OCI-LY3 (cell line): Measurements from ENCODE around the gene DNASE1L2.

Experiments used
- H2AFZ ChIP-seq: fragments of 200-600, 300-600 bp; shearing (Covaris generic); 2 replicates; pipeline ENCODE4 v1.6.0; 2014; ENCODE audit warnings: antibody characterized with exemption, low read depth, low read length
- H3K27ac ChIP-seq: fragments of 200-600, 300-600 bp; sonication (generic); 2 replicates; pipeline ENCODE4 v1.5.1; 2014; ENCODE audit warnings: mild to moderate bottlenecking, low read length, moderate library complexity, mixed read lengths
- H3K27me3 ChIP-seq: fragments of 200-600, 300-600 bp; sonication (generic); 2 replicates; pipeline ENCODE4 v1.6.1; 2014; ENCODE audit warnings: low read depth, low read length, mixed read lengths
- H3K36me3 ChIP-seq: fragments of 200-600, 300-600 bp; sonication (generic); replicated peaks from 2 replicates; pipeline ENCODE3; 2014; ENCODE audit warnings: low read depth, low read length, mixed read lengths
- H3K4me1 ChIP-seq: fragments of 300-600, 200-600 bp; sonication (generic); 2 replicates; pipeline ENCODE4 v1.6.1; 2014; ENCODE audit warnings: low read length, mixed read lengths
- H3K4me2 ChIP-seq: fragments of 200-600, 300-600 bp; sonication (generic); 2 replicates; pipeline ENCODE4 v1.6.1; 2014; ENCODE audit warnings: low read length, mixed read lengths
- H3K4me3 ChIP-seq: fragments of 300-600, 200-600 bp; sonication (generic); 2 replicates; pipeline ENCODE4 v1.5.1; 2014; ENCODE audit warnings: antibody characterized with exemption, mild to moderate bottlenecking, low read length, moderate library complexity
- H3K79me2 ChIP-seq: fragments of 300-600, 200-600 bp; shearing (Covaris generic); 2 replicates; pipeline ENCODE4 v1.6.1; 2014; ENCODE audit warnings: mild to moderate bottlenecking, low read length, mixed read lengths
- H3K9ac ChIP-seq: fragments of 300-600, 200-600 bp; shearing (Covaris generic); 2 replicates; pipeline ENCODE4 v1.6.0; 2014; ENCODE audit warnings: mild to moderate bottlenecking, low read length, moderate library complexity
- H3K9me3 ChIP-seq: fragments of 200-600, 300-600 bp; shearing (Covaris generic); 2 replicates; pipeline ENCODE4 v1.6.1; 2014; ENCODE audit warnings: low read length, mixed read lengths; ENCODE audit not compliant: insufficient read depth
- H4K20me1 ChIP-seq: fragments of 200-600, 300-600 bp; sonication (generic); 2 replicates; pipeline ENCODE4 v1.6.1; 2016; ENCODE audit warnings: low read length, mixed read lengths; ENCODE audit not compliant: insufficient read depth
- EZH2phosphoT487 ChIP-seq: fragments of 200-600 bp; shearing (Covaris generic); IDR thresholded peaks from 2 replicates; pipeline ENCODE4 v1.6.1; 2018; ENCODE audit warnings: antibody characterized with exemption, mixed run types, low read depth
- TF ChIP-seq, protein P1 (sequence below): fragments of 200-600, 300-600 bp; sonication (generic); IDR thresholded peaks from 2 replicates; pipeline ENCODE4 v1.5.1; 2014; ENCODE audit warnings: antibody characterized with exemption, low read length, low read depth

The DNASE1L2 gene, protein sequence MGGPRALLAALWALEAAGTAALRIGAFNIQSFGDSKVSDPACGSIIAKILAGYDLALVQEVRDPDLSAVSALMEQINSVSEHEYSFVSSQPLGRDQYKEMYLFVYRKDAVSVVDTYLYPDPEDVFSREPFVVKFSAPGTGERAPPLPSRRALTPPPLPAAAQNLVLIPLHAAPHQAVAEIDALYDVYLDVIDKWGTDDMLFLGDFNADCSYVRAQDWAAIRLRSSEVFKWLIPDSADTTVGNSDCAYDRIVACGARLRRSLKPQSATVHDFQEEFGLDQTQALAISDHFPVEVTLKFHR

DNA sequence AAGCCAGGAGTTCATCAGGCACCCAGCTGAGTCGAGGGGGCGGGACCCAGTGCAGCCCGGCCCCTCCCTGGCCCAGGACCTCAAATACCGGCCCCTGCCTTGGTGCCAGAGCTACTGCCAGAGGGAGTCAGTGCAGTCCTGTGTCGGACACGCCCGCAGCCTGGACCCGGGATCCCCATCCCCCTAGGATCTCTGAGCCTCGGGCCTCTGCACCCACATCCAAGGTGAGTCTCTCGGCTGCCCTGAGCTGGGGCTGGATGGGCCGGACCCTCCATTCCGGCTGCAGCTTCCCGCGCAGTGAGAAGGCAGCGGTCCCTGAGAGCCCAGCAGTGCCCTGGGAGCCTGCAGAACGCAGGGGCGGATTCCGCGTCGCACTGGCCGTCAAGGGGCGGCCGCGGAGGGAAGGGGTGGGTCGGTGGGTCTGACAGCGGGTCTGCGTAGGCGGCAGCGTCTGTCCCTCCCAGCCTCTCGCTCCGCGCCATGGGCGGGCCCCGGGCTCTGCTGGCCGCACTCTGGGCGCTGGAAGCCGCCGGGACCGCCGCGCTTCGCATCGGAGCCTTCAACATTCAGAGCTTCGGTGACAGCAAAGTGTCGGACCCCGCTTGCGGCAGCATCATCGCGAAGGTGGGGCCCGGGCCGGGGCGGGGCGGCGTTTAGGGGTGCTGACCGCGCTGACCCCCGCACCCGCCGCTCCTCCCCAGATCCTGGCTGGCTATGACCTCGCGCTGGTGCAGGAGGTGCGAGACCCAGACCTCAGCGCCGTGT, at the start of gene DNASE1L2:
Gene DNASE1L2 (plus strand): TSS at position 108 of the 765 bp plus-strand sequence. CDS start 373 bp downstream, at position 481.
- H3K4me1 ChIP-seq = no peaks in the 10 kb centered on the region
- no peak within 1 kb of the TSS for H3K27ac ChIP-seq
- peaks cover 21% of the 10 kb centered on the region for H3K36me3 ChIP-seq
- H3K9ac ChIP-seq = no peak within 1 kb of the TSS
- H4K20me1 ChIP-seq = no peaks in the 10 kb centered on the region
- no peaks in the 10 kb centered on the region for H3K9me3 ChIP-seq
- no peak within 1 kb of the TSS for H2AFZ ChIP-seq
- H3K79me2 ChIP-seq = no peaks in the 10 kb centered on the region
- no peaks in the 10 kb centered on the region for H3K27me3 ChIP-seq
- TF ChIP-seq EZH2phosphoT487 = no peak
- TF ChIP-seq, protein P1, sequence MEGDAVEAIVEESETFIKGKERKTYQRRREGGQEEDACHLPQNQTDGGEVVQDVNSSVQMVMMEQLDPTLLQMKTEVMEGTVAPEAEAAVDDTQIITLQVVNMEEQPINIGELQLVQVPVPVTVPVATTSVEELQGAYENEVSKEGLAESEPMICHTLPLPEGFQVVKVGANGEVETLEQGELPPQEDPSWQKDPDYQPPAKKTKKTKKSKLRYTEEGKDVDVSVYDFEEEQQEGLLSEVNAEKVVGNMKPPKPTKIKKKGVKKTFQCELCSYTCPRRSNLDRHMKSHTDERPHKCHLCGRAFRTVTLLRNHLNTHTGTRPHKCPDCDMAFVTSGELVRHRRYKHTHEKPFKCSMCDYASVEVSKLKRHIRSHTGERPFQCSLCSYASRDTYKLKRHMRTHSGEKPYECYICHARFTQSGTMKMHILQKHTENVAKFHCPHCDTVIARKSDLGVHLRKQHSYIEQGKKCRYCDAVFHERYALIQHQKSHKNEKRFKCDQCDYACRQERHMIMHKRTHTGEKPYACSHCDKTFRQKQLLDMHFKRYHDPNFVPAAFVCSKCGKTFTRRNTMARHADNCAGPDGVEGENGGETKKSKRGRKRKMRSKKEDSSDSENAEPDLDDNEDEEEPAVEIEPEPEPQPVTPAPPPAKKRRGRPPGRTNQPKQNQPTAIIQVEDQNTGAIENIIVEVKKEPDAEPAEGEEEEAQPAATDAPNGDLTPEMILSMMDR = no peak
- H3K4me2 ChIP-seq = no peak within 1 kb of the TSS
- H3K4me3 ChIP-seq = no peak within 1 kb of the TSS

DNA sequence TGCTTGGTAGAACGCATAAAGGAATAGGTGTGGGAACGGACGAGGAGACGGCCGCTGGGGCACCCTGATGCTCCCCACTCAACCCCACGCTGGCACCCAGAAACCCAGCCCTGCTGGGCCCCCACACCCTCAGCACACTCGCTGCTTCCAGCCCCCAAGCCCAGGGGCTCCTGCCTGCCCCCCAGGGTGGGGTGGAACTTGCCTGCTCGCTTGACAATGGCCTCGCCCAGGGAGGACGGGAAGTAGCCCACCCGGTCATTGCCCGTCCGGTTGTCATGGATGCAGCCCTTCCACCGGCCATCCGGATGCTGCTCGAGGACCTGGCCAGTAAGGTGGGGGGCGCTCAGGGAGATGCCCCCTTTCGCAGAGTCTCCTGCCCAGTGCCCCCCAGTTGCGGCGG, 49.7 kb upstream of the DNASE1L2 start:
- no peaks in the 10 kb centered on the region for H3K9me3 ChIP-seq
- no peak overlapping the region for H3K4me2 ChIP-seq
- H3K4me1 ChIP-seq = no peaks in the 10 kb centered on the region
- H3K4me3 ChIP-seq = no peak overlapping the region
- no peak overlapping the region for H3K27ac ChIP-seq
- H3K27me3 ChIP-seq = no peaks in the 10 kb centered on the region
- H3K36me3 ChIP-seq = no peaks in the 10 kb centered on the region
- H3K79me2 ChIP-seq = no peaks in the 10 kb centered on the region
- no peaks in the 10 kb centered on the region for H4K20me1 ChIP-seq
- TF ChIP-seq EZH2phosphoT487 = no peak
- TF ChIP-seq, protein P1 = no peak
- no peak overlapping the region for H2AFZ ChIP-seq
- no peak overlapping the region for H3K9ac ChIP-seq

DNA sequence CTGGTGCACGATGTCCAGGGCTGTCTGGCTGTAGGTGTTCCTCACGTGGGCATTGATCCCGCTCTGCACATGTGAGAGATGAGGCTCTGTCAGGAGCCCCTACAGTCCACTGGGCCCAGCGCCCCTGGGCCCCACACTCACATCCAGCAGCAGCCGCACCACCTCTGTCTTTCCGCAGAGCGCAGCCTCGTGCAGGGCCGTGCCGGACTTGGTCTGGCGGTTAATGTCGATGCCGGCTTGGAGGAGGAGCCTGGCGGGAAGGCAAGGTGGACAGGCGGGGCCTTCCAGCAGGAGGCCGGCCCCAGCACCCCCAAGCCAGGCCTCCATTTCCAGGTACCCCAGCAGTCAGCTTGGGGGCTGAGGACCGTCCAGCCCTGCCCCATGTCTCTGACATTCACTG, 49.0 kb upstream of the DNASE1L2 start:
- Histone ChIP-seq H4K20me1 (no peaks in the 10 kb centered on the region), H3K27me3 (no peaks in the 10 kb centered on the region), H3K79me2 (no peaks in the 10 kb centered on the region), H3K9ac (no peak overlapping the region), H3K4me1 (no peaks in the 10 kb centered on the region), H3K4me2 (no peak overlapping the region), H3K9me3 (no peaks in the 10 kb centered on the region), H3K27ac (no peak overlapping the region), H3K36me3 (no peaks in the 10 kb centered on the region), H2AFZ (no peak overlapping the region), H3K4me3 (no peak overlapping the region)
- TF ChIP-seq, protein P1 = no peak
- TF ChIP-seq EZH2phosphoT487 = no peak

DNA sequence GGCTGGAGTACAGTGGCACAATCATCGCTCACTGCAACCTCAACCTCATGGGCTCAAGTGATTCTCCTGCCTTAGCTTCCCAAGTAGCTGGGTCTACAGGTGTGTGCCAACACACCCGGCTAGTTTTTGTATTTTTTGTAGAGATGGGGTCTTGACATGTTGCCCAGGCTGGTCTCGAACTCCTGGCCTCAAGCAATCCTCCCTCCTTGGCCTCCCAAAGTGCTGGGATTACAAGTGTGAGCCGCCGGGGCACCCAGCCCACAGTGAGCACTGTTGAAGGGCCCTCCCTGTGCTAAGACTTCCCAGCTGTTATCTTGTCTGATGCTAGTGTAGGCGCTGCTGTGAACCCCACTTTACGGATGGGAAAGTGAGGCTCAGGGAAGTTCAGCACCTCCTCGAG, 47.8 kb upstream of the DNASE1L2 start:
- Histone ChIP-seq H4K20me1 (no peaks in the 10 kb centered on the region), H3K27me3 (no peaks in the 10 kb centered on the region), H3K4me1 (no peaks in the 10 kb centered on the region), H3K79me2 (no peaks in the 10 kb centered on the region), H3K9me3 (no peaks in the 10 kb centered on the region), H3K4me2 (no peak overlapping the region), H3K9ac (no peak overlapping the region), H3K36me3 (no peaks in the 10 kb centered on the region), H3K27ac (no peak overlapping the region), H3K4me3 (no peak overlapping the region), H2AFZ (no peak overlapping the region)
- TF ChIP-seq EZH2phosphoT487 = no peak
- TF ChIP-seq, protein P1 = no peak
